ENCODE data around the gene TENM3. TPM values are rescaled to one million over a fixed set of nuclear protein-coding genes. Genes with fewer than 3 reads are reported as not detected.

TENM3 gene
- total and polyA plus RNA-seq, 10 of the 15 experiments (the other 5 are each of a cell fraction or from before 2014, with no cell fraction given), result 0.01 to 1.7 (median 0.08) TPM; not detected in 2

- H2AFZ ChIP-seq (ENCODE audit: control insufficient read depth, low read depth, low read length), result no peak overlapping the region
- H3K9me3 ChIP-seq (replicated peaks; ENCODE audit: control insufficient read depth, insufficient read depth, low read length), result no peaks in the 10 kb centered on the region
- H3K4me3 ChIP-seq, result no peak overlapping the region
- H3K36me3 ChIP-seq (ENCODE audit: control insufficient read depth in 2 of 2, insufficient read depth in 2 of 2, low read length in 1 of 2), result no peaks in the 10 kb centered on the region
- ATAC-seq (no peak), DNase-seq (ENCODE audit: low read depth, low spot score) (no peak), FAIRE-seq (no peak)
- no peaks in the 10 kb centered on the region for H3K79me2 ChIP-seq (ENCODE audit: control insufficient read depth, insufficient read depth, low read length)
- H3K4me2 ChIP-seq (ENCODE audit: control insufficient read depth, insufficient read depth), result no peak overlapping the region
- no peaks in the 10 kb centered on the region for H4K20me1 ChIP-seq (ENCODE audit: control insufficient read depth, insufficient read depth)
- H3K27ac ChIP-seq (ENCODE audit: control insufficient read depth, insufficient read depth), result no peak overlapping the region
- CTCF ChIA-PET, result no interaction called here
- H3K4me1 ChIP-seq (ENCODE audit: control insufficient read depth, insufficient read depth, low read length), result no peaks in the 10 kb centered on the region
- SMC1A ChIA-PET (ENCODE audit: uncharacterized antibody, unreplicated experiment), result no interaction called here
- no peak overlapping the region for H3K9ac ChIP-seq (ENCODE audit: control insufficient read depth, insufficient read depth, low read length)
- 33% methylated on average over 2 of the region's 2 CpGs for WGBS (ENCODE audit: insufficient coverage, insufficient replicate concordance, low lambda C conversion rate, missing lambda C conversion rate)
- no peak for TF ChIP-seq E4F1 (IDR thresholded peaks at IDR 0.05; ENCODE audit: borderline replicate concordance, partially characterized antibody)
- TF ChIP-seq NR2F1 (conservative IDR thresholded peaks at IDR 0.05), result no peak
- no peak for TF ChIP-seq ATF7 (IDR thresholded peaks at IDR 0.05; ENCODE audit: low read depth)
- RAD21 ChIA-PET (ENCODE audit: unreplicated experiment), result no interaction called here
- POLR2A ChIA-PET, result no interaction called here
- intact Hi-C loops (cut with micrococcal nuclease; ENCODE audit: unreplicated experiment), result no loop called here
- no TSS peak for BruUV-seq (replicated peaks)
- in situ Hi-C loops (cut with MboI), result no loop called here
- peaks cover 0 to 3% of the 10 kb centered on the region in 2 experiments; a peak in 2 of 4 replicates for H3K27me3 ChIP-seq (replicated peaks in 1 of 2; ENCODE audit: control insufficient read depth in 2 of 2, insufficient read depth in 2 of 2, low read length in 1 of 2)
Observed at GRCh38 chr4:182694551-182694950, 451.3 kb downstream of the TENM3 start.

GRCh38 chr4:182695009-182695408 lies 451.8 kb downstream of the TENM3 start:
- peaks cover 0 to 3% of the 10 kb centered on the region in 2 experiments; a peak in 2 of 4 replicates for H3K27me3 ChIP-seq (replicated peaks in 1 of 2; ENCODE audit: control insufficient read depth in 2 of 2, insufficient read depth in 2 of 2, low read length in 1 of 2)
- ATAC-seq (no peak), DNase-seq (ENCODE audit: low read depth, low spot score) (no peak), FAIRE-seq (no peak)
- in situ Hi-C loops (cut with MboI), result no loop called here
- H3K9me3 ChIP-seq (replicated peaks; ENCODE audit: control insufficient read depth, insufficient read depth, low read length), result no peaks in the 10 kb centered on the region
- intact Hi-C loops (cut with micrococcal nuclease; ENCODE audit: unreplicated experiment), result no loop called here
- ChIA-PET CTCF (no interaction called here), SMC1A (ENCODE audit: uncharacterized antibody, unreplicated experiment) (interaction anchor here (0.6 kb wide), 1 partner anchor 311 kb away, joined by 5 read pairs; no protein-coding TSS in a partner anchor), POLR2A (interaction anchor here (0.5 kb wide), 1 partner anchor 699 kb away, joined by 3 read pairs; no protein-coding TSS in a partner anchor), RAD21 (ENCODE audit: unreplicated experiment) (no interaction called here)
- no peak overlapping the region for H3K9ac ChIP-seq (ENCODE audit: control insufficient read depth, insufficient read depth, low read length)
- no peak overlapping the region for H3K27ac ChIP-seq (ENCODE audit: control insufficient read depth, insufficient read depth)
- 36% methylated on average over 3 of the region's 3 CpGs for WGBS (ENCODE audit: insufficient coverage, insufficient replicate concordance, low lambda C conversion rate, missing lambda C conversion rate)
- H3K4me3 ChIP-seq, result no peak overlapping the region
- H3K79me2 ChIP-seq (ENCODE audit: control insufficient read depth, insufficient read depth, low read length), result no peaks in the 10 kb centered on the region
- H2AFZ ChIP-seq (ENCODE audit: control insufficient read depth, low read depth, low read length), result no peak overlapping the region
- BruUV-seq (replicated peaks), result no TSS peak
- H3K4me2 ChIP-seq (ENCODE audit: control insufficient read depth, insufficient read depth), result no peak overlapping the region
- no peaks in the 10 kb centered on the region for H4K20me1 ChIP-seq (ENCODE audit: control insufficient read depth, insufficient read depth)
- H3K36me3 ChIP-seq (ENCODE audit: control insufficient read depth in 2 of 2, insufficient read depth in 2 of 2, low read length in 1 of 2), result no peaks in the 10 kb centered on the region
- no peaks in the 10 kb centered on the region for H3K4me1 ChIP-seq (ENCODE audit: control insufficient read depth, insufficient read depth, low read length)
- TF ChIP-seq MYC (IDR thresholded peaks at IDR 0.05; ENCODE audit: insufficient read depth, insufficient read length, insufficient replicate concordance, low read length, severe bottlenecking) (no peak), HDAC6 (IDR thresholded peaks at IDR 0.05; ENCODE audit: unreplicated experiment) (no peak), MTA3 (IDR thresholded peaks at IDR 0.05; ENCODE audit: borderline replicate concordance, low read length) (no peak), IRF4 (IDR thresholded peaks at IDR 0.05; ENCODE audit: low read depth, low read length) (no peak), BACH1 (IDR thresholded peaks at IDR 0.05; ENCODE audit: borderline replicate concordance) (no peak), LARP7 (IDR thresholded peaks at IDR 0.05) (no peak), NKRF (conservative IDR thresholded peaks at IDR 0.05) (no peak), NBN (IDR thresholded peaks at IDR 0.05) (no peak), YBX1 (IDR thresholded peaks at IDR 0.05) (no peak)

All from GM12878 (cell line).